PC-9 (cell line): Measurements from ENCODE around the gene STEAP3. TPM values are rescaled to one million over a fixed set of nuclear protein-coding genes. Genes with fewer than 3 reads are reported as not detected.
A peak's percentile ranks its signal among the peaks of the same experiment; 100 is the strongest.

ENCODE experiments used
- BruUV-seq: library from RNA; stranded (reverse); fragments of 400-500 nt; replicated peaks from 2 replicates; lab custom pipeline; 2021; lab: Mats Ljungman, UMichigan
- CTCF ChIA-PET: fragments of 300-600 bp; sonication (Branson Sonifier 250); formaldehyde crosslinking; loops from one replicate; lab custom pipeline; 2022; ENCODE audit warnings: antibody characterized with exemption; lab: Charles Lee
- POLR2A ChIA-PET: fragments of 300-600 bp; sonication (Branson Sonifier 250); formaldehyde crosslinking; loops from one replicate; lab custom pipeline; 2022; ENCODE audit warnings: antibody characterized with exemption; ENCODE audit not compliant: unreplicated experiment; lab: Charles Lee
- DNase-seq, 2 experiments: peaks; one replicate each; pipeline versions ENCODE4 v3.0.0 to v3.0.0-alpha.2; 2015 to 2022; ENCODE audit warnings: mixed read lengths in 1 of 2
- H2AFZ ChIP-seq: fragments of 200-600 bp; sonication (generic); 2 replicates; pipeline ENCODE4 v1.8.1; 2017; ENCODE audit warnings: antibody characterized with exemption
- H3F3A ChIP-seq: fragments of 200-600 bp; sonication (generic); 2 replicates; pipeline ENCODE4 v1.8.1; 2017; ENCODE audit warnings: antibody characterized with exemption, mild to moderate bottlenecking, low read depth; ENCODE audit not compliant: insufficient read depth
- H3K27ac ChIP-seq: fragments of 200-600 bp; sonication (generic); 2 replicates; pipeline ENCODE4 v1.6.1; 2016; ENCODE audit warnings: mixed run types
- H3K27me3 ChIP-seq: fragments of 200-600 bp; sonication (generic); 2 replicates; pipeline ENCODE4 v1.6.1; 2016; ENCODE audit warnings: low read depth, mixed run types; ENCODE audit not compliant: insufficient read depth
- H3K36me3 ChIP-seq: fragments of 200-600 bp; sonication (generic); 2 replicates; pipeline ENCODE4 v1.6.1; 2016; ENCODE audit warnings: low read depth, mixed run types
- H3K4me1 ChIP-seq: fragments of 200-600 bp; sonication (generic); replicated peaks from 2 replicates; pipeline ENCODE4 v1.6.1; 2016; ENCODE audit warnings: mixed run types; ENCODE audit not compliant: insufficient read depth
- H3K4me2 ChIP-seq: fragments of 200-600 bp; sonication (generic); 2 replicates; pipeline ENCODE4 v1.6.1; 2017; ENCODE audit warnings: mixed run types
- H3K4me3 ChIP-seq: fragments of 200-600 bp; sonication (generic); 2 replicates; pipeline ENCODE4 v1.6.1; 2016; ENCODE audit warnings: mixed run types
- H3K79me2 ChIP-seq: fragments of 200-600 bp; sonication (generic); 2 replicates; pipeline ENCODE4 v1.6.1; 2017; ENCODE audit warnings: low read depth, mixed run types
- H3K9me2 ChIP-seq: fragments of 200-600 bp; sonication (generic); 2 replicates; pipeline ENCODE4 v1.8.1; 2017; ENCODE audit warnings: mild to moderate bottlenecking; ENCODE audit not compliant: insufficient read depth
- H3K9me3 ChIP-seq: fragments of 200-600 bp; sonication (generic); 2 replicates; pipeline ENCODE4 v1.8.1; 2016; ENCODE audit warnings: low read depth; ENCODE audit not compliant: insufficient read depth
- H4K20me1 ChIP-seq: fragments of 200-600 bp; sonication (generic); 2 replicates; pipeline ENCODE4 v1.8.1; 2017; ENCODE audit not compliant: insufficient read depth
- CTCF ChIP-seq: fragments of 200-600 bp; sonication (generic); conservative IDR thresholded peaks from 2 replicates; pipeline ENCODE4 v1.6.1; 2017; ENCODE audit warnings: mixed run types, antibody characterized with exemption, mild to moderate bottlenecking, moderate library complexity
- EZH2 ChIP-seq: fragments of 200-600 bp; sonication (generic); IDR thresholded peaks from 2 replicates; pipeline ENCODE4 v1.8.0; 2017; ENCODE audit warnings: antibody characterized with exemption, low read depth
- intact Hi-C: fragments of 100-400 bp; cut with micrococcal nuclease; formaldehyde crosslinking; loops from one replicate; pipeline ENCODE4 v1.10.0; 2022; ENCODE audit not compliant: unreplicated experiment
- total RNA-seq: library from RNA; stranded (reverse); gene quantifications from 2 replicates; pipeline ENCODE4 v1.2.3, GENCODE V29; 2021

The STEAP3 gene
- total RNA-seq, 1 experiment from 2014 or later: 23.0 TPM

- POLR2A ChIA-PET: interaction anchor here (0.7 kb wide), 1 partner anchor 494 kb away, joined by 4 read pairs; no protein-coding TSS in a partner anchor
- H3F3A ChIP-seq: peaks cover 10% of the 10 kb centered on the region; the same call in 1 of the 2 replicates
- intact Hi-C loops: no loop called here
- peaks cover 59% of the 10 kb centered on the region for H3K4me1 ChIP-seq
- DNase-seq: no peak
- no peaks in the 10 kb centered on the region for H3K9me3 ChIP-seq
- H3K79me2 ChIP-seq: peaks cover 37% of the 10 kb centered on the region
- no peak overlapping the region for H3K27ac ChIP-seq
- no peaks in the 10 kb centered on the region for H3K36me3 ChIP-seq
- no peaks in the 10 kb centered on the region for H3K27me3 ChIP-seq
- H3K4me2 ChIP-seq: no peak overlapping the region
- peaks cover 7% of the 10 kb centered on the region for H4K20me1 ChIP-seq
- H2AFZ ChIP-seq: no peak overlapping the region
- TF ChIP-seq EZH2 (no peak), CTCF (no peak)
- CTCF ChIA-PET: no interaction called here
- BruUV-seq: no TSS peak
- no peak overlapping the region for H3K4me3 ChIP-seq
- no peaks in the 10 kb centered on the region for H3K9me2 ChIP-seq
Observed at GRCh38 chr2:119228964-119229363, 5.3 kb downstream of the STEAP3 start.

DNA sequence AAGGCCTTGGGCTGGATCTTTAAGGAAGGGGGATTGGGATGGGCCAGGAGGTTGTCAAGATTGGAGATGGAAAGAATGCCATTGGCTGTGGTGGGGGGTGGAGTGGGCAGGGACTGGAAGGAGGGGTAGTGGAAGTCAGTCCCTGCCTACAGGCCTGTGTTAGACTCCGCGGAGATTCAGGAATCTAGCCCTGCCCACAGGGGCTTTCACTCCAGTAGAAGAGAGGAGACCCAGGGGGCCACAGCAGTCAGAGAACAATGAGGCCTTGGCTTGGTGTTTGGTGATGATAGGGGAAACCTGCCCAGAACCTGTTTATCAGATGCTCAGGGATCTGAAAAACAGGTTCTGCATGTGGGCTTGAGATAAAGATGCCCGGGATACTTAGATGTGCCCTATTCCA is 6.1 kb downstream of the STEAP3 start:
- BruUV-seq: no TSS peak
- intact Hi-C loops: no loop called here

More for the DNA sequence above, 6.1 kb downstream of the STEAP3 start:
- Histone ChIP-seq H3F3A (peaks cover 10% of the 10 kb centered on the region; the same call in 1 of the 2 replicates), H3K4me3 (no peak overlapping the region), H3K4me2 (no peak overlapping the region), H2AFZ (no peak overlapping the region), H3K79me2 (peaks cover 39% of the 10 kb centered on the region), H4K20me1 (peaks cover 14% of the 10 kb centered on the region), H3K9me3 (no peaks in the 10 kb centered on the region), H3K27me3 (no peaks in the 10 kb centered on the region), H3K36me3 (no peaks in the 10 kb centered on the region), H3K4me1 (peaks cover 58% of the 10 kb centered on the region), H3K9me2 (no peaks in the 10 kb centered on the region), H3K27ac (no peak overlapping the region)
- TF ChIP-seq EZH2 (no peak), CTCF (no peak)
- POLR2A ChIA-PET: no interaction called here
- peak in 1 of 2 experiments; percentile 29 for DNase-seq
- CTCF ChIA-PET: interaction anchor here (0.5 kb wide), 1 partner anchor 286 kb away, joined by 13 read pairs; no protein-coding TSS in a partner anchor
